Stimulated activated naive CD8-positive, alpha-beta T cell treated with anti-CD3 and anti-CD28 coated beads, Interleukin-15, Interleukin-2, amounts not matched to agents 100 ng/mL and 50 ng/mL, for 24 hours (primary cell): Measurements from ENCODE around the gene OTOF.

Experiments used
- H3K27ac Mint-ChIP-seq: one replicate; pipeline ENCODE4 v1.8.0; 2021; ENCODE audit warnings: mild to moderate bottlenecking, mixed read lengths
- H3K27me3 Mint-ChIP-seq: one replicate; pipeline ENCODE4 v1.8.0; 2021; ENCODE audit warnings: mixed read lengths
- H3K36me3 Mint-ChIP-seq: one replicate; pipeline ENCODE4 v1.8.0; 2021; ENCODE audit warnings: low read depth, mixed read lengths
- H3K4me1 Mint-ChIP-seq: one replicate; pipeline ENCODE4 v1.8.0; 2021; ENCODE audit warnings: low read depth, mixed read lengths
- H3K4me3 Mint-ChIP-seq: one replicate; pipeline ENCODE4 v1.8.0; 2021; ENCODE audit warnings: mild to moderate bottlenecking, mixed read lengths
- H3K9me3 Mint-ChIP-seq: one replicate; pipeline ENCODE4 v1.8.0; 2021; ENCODE audit warnings: mixed read lengths

The OTOF gene

GRCh38 chr2:26442707-26443106 lies 35.2 kb downstream of the OTOF start:
- Mint-ChIP-seq H3K4me1 (no peaks in the 10 kb centered on the region), H3K27me3 (peaks cover 8% of the 10 kb centered on the region), H3K27ac (no peak overlapping the region), H3K9me3 (no peaks in the 10 kb centered on the region), H3K4me3 (no peak overlapping the region), H3K36me3 (no peaks in the 10 kb centered on the region)

GRCh38 chr2:26442301-26442700 lies 35.6 kb downstream of the OTOF start:
- Mint-ChIP-seq H3K27me3 (peaks cover 8% of the 10 kb centered on the region), H3K27ac (no peak overlapping the region), H3K4me3 (no peak overlapping the region), H3K4me1 (no peaks in the 10 kb centered on the region), H3K36me3 (no peaks in the 10 kb centered on the region), H3K9me3 (no peaks in the 10 kb centered on the region)

- Mint-ChIP-seq H3K4me1 (no peaks in the 10 kb centered on the region), H3K27ac (no peak overlapping the region), H3K36me3 (no peaks in the 10 kb centered on the region), H3K27me3 (peaks cover 8% of the 10 kb centered on the region), H3K9me3 (no peaks in the 10 kb centered on the region), H3K4me3 (no peak overlapping the region)
Observed at GRCh38 chr2:26438926-26439325, 39.0 kb downstream of the OTOF start.

GRCh38 chr2:26438526-26438925 lies 39.4 kb downstream of the OTOF start:
- Mint-ChIP-seq H3K27ac (no peak overlapping the region), H3K36me3 (no peaks in the 10 kb centered on the region), H3K4me1 (no peaks in the 10 kb centered on the region), H3K9me3 (no peaks in the 10 kb centered on the region), H3K27me3 (peaks cover 8% of the 10 kb centered on the region), H3K4me3 (no peak overlapping the region)

GRCh38 chr2:26435106-26435505 lies 42.8 kb downstream of the OTOF start:
- Mint-ChIP-seq H3K27me3 (peaks cover 8% of the 10 kb centered on the region), H3K9me3 (no peaks in the 10 kb centered on the region), H3K36me3 (no peaks in the 10 kb centered on the region), H3K4me1 (no peaks in the 10 kb centered on the region), H3K4me3 (no peak overlapping the region), H3K27ac (no peak overlapping the region)

GRCh38 chr2:26432859-26433258 lies 45.1 kb downstream of the OTOF start:
- no peaks in the 10 kb centered on the region for H3K27me3 Mint-ChIP-seq
- H3K4me3 Mint-ChIP-seq, result no peak overlapping the region
- H3K9me3 Mint-ChIP-seq, result no peaks in the 10 kb centered on the region
- H3K4me1 Mint-ChIP-seq, result no peaks in the 10 kb centered on the region
- H3K36me3 Mint-ChIP-seq, result no peaks in the 10 kb centered on the region
- H3K27ac Mint-ChIP-seq, result no peak overlapping the region

- Mint-ChIP-seq H3K36me3 (no peaks in the 10 kb centered on the region), H3K9me3 (no peaks in the 10 kb centered on the region), H3K27me3 (no peaks in the 10 kb centered on the region), H3K4me1 (no peaks in the 10 kb centered on the region), H3K4me3 (no peak overlapping the region), H3K27ac (no peak overlapping the region)
Observed at GRCh38 chr2:26432363-26432762, 45.6 kb downstream of the OTOF start.

- no peak overlapping the region for H3K4me3 Mint-ChIP-seq
- H3K4me1 Mint-ChIP-seq, result no peaks in the 10 kb centered on the region
- no peaks in the 10 kb centered on the region for H3K36me3 Mint-ChIP-seq
- H3K27ac Mint-ChIP-seq, result no peak overlapping the region
- no peaks in the 10 kb centered on the region for H3K27me3 Mint-ChIP-seq
- H3K9me3 Mint-ChIP-seq, result no peaks in the 10 kb centered on the region
Observed at GRCh38 chr2:26430826-26431225, 47.1 kb downstream of the OTOF start.

- no peaks in the 10 kb centered on the region for H3K36me3 Mint-ChIP-seq
- H3K4me3 Mint-ChIP-seq, result no peak overlapping the region
- no peaks in the 10 kb centered on the region for H3K27me3 Mint-ChIP-seq
- H3K27ac Mint-ChIP-seq, result no peak overlapping the region
- no peaks in the 10 kb centered on the region for H3K4me1 Mint-ChIP-seq
- no peaks in the 10 kb centered on the region for H3K9me3 Mint-ChIP-seq
Observed at GRCh38 chr2:26429779-26430578, 47.9 kb downstream of the OTOF start.

GRCh38 chr2:26428846-26429245 lies 49.1 kb downstream of the OTOF start:
- H3K36me3 Mint-ChIP-seq, result no peaks in the 10 kb centered on the region
- H3K27me3 Mint-ChIP-seq, result no peaks in the 10 kb centered on the region
- no peak overlapping the region for H3K4me3 Mint-ChIP-seq
- no peaks in the 10 kb centered on the region for H3K4me1 Mint-ChIP-seq
- no peaks in the 10 kb centered on the region for H3K9me3 Mint-ChIP-seq
- no peak overlapping the region for H3K27ac Mint-ChIP-seq

GRCh38 chr2:26424221-26424620 lies 53.7 kb downstream of the OTOF start:
- Mint-ChIP-seq H3K27me3 (no peaks in the 10 kb centered on the region), H3K4me1 (no peaks in the 10 kb centered on the region), H3K36me3 (no peaks in the 10 kb centered on the region), H3K27ac (no peak overlapping the region), H3K9me3 (no peaks in the 10 kb centered on the region), H3K4me3 (no peak overlapping the region)

GRCh38 chr2:26423750-26424149 lies 54.2 kb downstream of the OTOF start:
- Mint-ChIP-seq H3K27me3 (no peaks in the 10 kb centered on the region), H3K36me3 (no peaks in the 10 kb centered on the region), H3K4me1 (no peaks in the 10 kb centered on the region), H3K9me3 (no peaks in the 10 kb centered on the region), H3K27ac (no peak overlapping the region), H3K4me3 (no peak overlapping the region)

- Mint-ChIP-seq H3K27ac (no peak overlapping the region), H3K36me3 (no peaks in the 10 kb centered on the region), H3K4me1 (no peaks in the 10 kb centered on the region), H3K9me3 (no peaks in the 10 kb centered on the region), H3K27me3 (no peaks in the 10 kb centered on the region), H3K4me3 (no peak overlapping the region)
Observed at GRCh38 chr2:26422947-26423629, 54.8 kb downstream of the OTOF start.

- H3K27me3 Mint-ChIP-seq, result no peaks in the 10 kb centered on the region
Observed at GRCh38 chr2:26421961-26422360, 56.0 kb downstream of the OTOF start.

GRCh38 chr2:26414311-26414710 lies 63.6 kb downstream of the OTOF start:
- Mint-ChIP-seq H3K36me3 (no peaks in the 10 kb centered on the region), H3K27ac (no peak overlapping the region), H3K4me1 (peaks cover 11% of the 10 kb centered on the region)

More at GRCh38 chr2:26421961-26422360, 56.0 kb downstream of the OTOF start:
- no peak overlapping the region for H3K27ac Mint-ChIP-seq
- H3K4me1 Mint-ChIP-seq, result no peaks in the 10 kb centered on the region
- no peak overlapping the region for H3K4me3 Mint-ChIP-seq
- H3K9me3 Mint-ChIP-seq, result no peaks in the 10 kb centered on the region
- H3K36me3 Mint-ChIP-seq, result no peaks in the 10 kb centered on the region

More at GRCh38 chr2:26414311-26414710, 63.6 kb downstream of the OTOF start:
- Mint-ChIP-seq H3K9me3 (no peaks in the 10 kb centered on the region), H3K4me3 (no peak overlapping the region), H3K27me3 (no peaks in the 10 kb centered on the region)
